ENCODE data around the gene MARVELD1.
"Not testable (repeated sequence)": the region's sequence is repeated elsewhere in the genome, so short reads cannot be mapped to it uniquely, and the experiment has no call there.

MARVELD1 gene

GRCh38 chr10:97713339-97713825, at the start of gene MARVELD1:
Gene MARVELD1, plus strand, starts transcription at chr10:97713730. Its CDS starts 147 bp downstream, at chr10:97713877.
- DNase-seq (ENCODE audit: low read depth), result peak; percentile 78

GRCh38 chr10:97664282-97664850, 49.2 kb upstream of the MARVELD1 start:
- no peak for DNase-seq (ENCODE audit: low read depth)

- DNase-seq (ENCODE audit: low read depth), result no peak
Observed at GRCh38 chr10:97666992-97667391, 46.5 kb upstream of the MARVELD1 start.

- no peak for DNase-seq (ENCODE audit: low read depth)
Observed at GRCh38 chr10:97667463-97667862, 46.1 kb upstream of the MARVELD1 start.

- no peak for DNase-seq (ENCODE audit: low read depth)
Observed at GRCh38 chr10:97669571-97669970, 44.0 kb upstream of the MARVELD1 start.

- no peak for DNase-seq (ENCODE audit: low read depth)
Observed at GRCh38 chr10:97673736-97674525, 39.6 kb upstream of the MARVELD1 start.

- DNase-seq (ENCODE audit: low read depth), result no peak
Observed at GRCh38 chr10:97675222-97675621, 38.3 kb upstream of the MARVELD1 start.

- no peak for DNase-seq (ENCODE audit: low read depth)
Observed at GRCh38 chr10:97676770-97677581, 36.6 kb upstream of the MARVELD1 start.

GRCh38 chr10:97679594-97679993, 33.9 kb upstream of the MARVELD1 start:
- DNase-seq (ENCODE audit: low read depth), result no peak

GRCh38 chr10:97682042-97682441, 31.5 kb upstream of the MARVELD1 start:
- DNase-seq (ENCODE audit: low read depth), result no peak

GRCh38 chr10:97683556-97684367, 29.8 kb upstream of the MARVELD1 start:
- DNase-seq (ENCODE audit: low read depth), result no peak

GRCh38 chr10:97684368-97684713, 29.2 kb upstream of the MARVELD1 start:
- not testable (repeated sequence) for DNase-seq (ENCODE audit: low read depth)

- no peak for DNase-seq (ENCODE audit: low read depth)
Observed at GRCh38 chr10:97684866-97685394, 28.6 kb upstream of the MARVELD1 start.

- DNase-seq (ENCODE audit: low read depth), result no peak
Observed at GRCh38 chr10:97685395-97685958, 28.1 kb upstream of the MARVELD1 start.

- DNase-seq (ENCODE audit: low read depth), result no peak
Observed at GRCh38 chr10:97686301-97686961, 27.1 kb upstream of the MARVELD1 start.

GRCh38 chr10:97686962-97687784, 26.4 kb upstream of the MARVELD1 start, which contains the start of gene AVPI1:
Gene AVPI1, minus strand, starts transcription at chr10:97687241. Its CDS starts 7,336 bp downstream, at chr10:97679905.
- DNase-seq (ENCODE audit: low read depth), result peak; percentile 96

GRCh38 chr10:97687785-97688781, 25.4 kb upstream of the MARVELD1 start:
- peak; percentile 76 for DNase-seq (ENCODE audit: low read depth)

- DNase-seq (ENCODE audit: low read depth), result peak; percentile 78
Observed at GRCh38 chr10:97689559-97690020, 23.9 kb upstream of the MARVELD1 start.

Data from fibroblast of the conjunctiva (primary cell).